Measurements from ENCODE around the gene ABCA2. TPM values are rescaled to one million over a fixed set of nuclear protein-coding genes. Genes with fewer than 3 reads are reported as not detected.

ABCA2 gene
- total RNA-seq, 2 experiments from 2014 or later = 4.1 to 4.7 TPM

Other genes with a start within 250 kb of the ABCA2 start
- 10 to 100 TPM; 38.1 to 39.6 TPM for gene TMEM141, start 236.9 kb downstream of the ABCA2 start, total RNA-seq
- under 1 TPM; 0.38 to 0.47 TPM for gene CCDC183, start 231.9 kb downstream of the ABCA2 start, total RNA-seq
- 10 to 100 TPM; 74.9 to 82.7 TPM for gene RABL6, start 220.3 kb downstream of the ABCA2 start, total RNA-seq
- 1 to 10 TPM; 1.7 to 2.0 TPM for gene AJM1, start 185.8 kb downstream of the ABCA2 start, total RNA-seq
- gene PHPT1, start 178.8 kb downstream of the ABCA2 start, total RNA-seq = 100 to 1,000 TPM; 110 to 116 TPM
- 10 to 100 TPM; 15.9 to 16.1 TPM for gene MAMDC4, start 175.9 kb downstream of the ABCA2 start, total RNA-seq
- gene EDF1, start 161.9 kb downstream of the ABCA2 start, total RNA-seq = 100 to 1,000 TPM; 259 to 288 TPM
- gene TRAF2, start 141.7 kb downstream of the ABCA2 start, total RNA-seq = 10 to 100 TPM; 39.7 to 41.8 TPM
- gene FBXW5, start 83.5 kb downstream of the ABCA2 start, total RNA-seq = 10 to 100 TPM; 44.0 to 47.8 TPM
- gene C8G, start 83.0 kb downstream of the ABCA2 start, total RNA-seq = under 1 TPM in 1 of 2 experiments, not detected in 1; 0.83 TPM
- gene LCN12, start 76.0 kb downstream of the ABCA2 start, total RNA-seq = 1 to 10 TPM; 1.1 to 1.9 TPM
- gene PTGDS, start 50.7 kb downstream of the ABCA2 start, total RNA-seq = not detected
- not detected for gene LCNL1, start 45.2 kb downstream of the ABCA2 start, total RNA-seq
- gene PAXX, start 35.8 kb downstream of the ABCA2 start, total RNA-seq = 10 to 100 TPM; 75.9 to 76.8 TPM
- gene CLIC3, start 31.7 kb downstream of the ABCA2 start, total RNA-seq = not detected
- gene FUT7, start 3.9 kb upstream of the ABCA2 start, total RNA-seq = not detected
- 10 to 100 TPM; 14.2 to 15.9 TPM for gene NPDC1, start 17.9 kb upstream of the ABCA2 start, total RNA-seq
- not detected for gene ENTPD2, start 25.8 kb upstream of the ABCA2 start, total RNA-seq
- 1 to 10 TPM; 3.8 to 3.9 TPM for gene SAPCD2, start 42.3 kb upstream of the ABCA2 start, total RNA-seq
- gene UAP1L1, start 49.3 kb upstream of the ABCA2 start, total RNA-seq = 1 to 10 TPM; 2.6 to 3.4 TPM
- 10 to 100 TPM; 18.7 to 18.9 TPM for gene MAN1B1, start 58.7 kb upstream of the ABCA2 start, total RNA-seq
- gene DPP7, start 86.5 kb upstream of the ABCA2 start, total RNA-seq = 100 to 1,000 TPM; 162 to 167 TPM
- gene GRIN1, start 110.9 kb upstream of the ABCA2 start, total RNA-seq = under 1 TPM in 1 of 2 experiments, not detected in 1; 0.35 TPM
- not detected for gene LRRC26, start 141.8 kb upstream of the ABCA2 start, total RNA-seq
- gene TMEM210, start 143.8 kb upstream of the ABCA2 start, total RNA-seq = not detected
- 10 to 100 TPM; 34.8 to 36.6 TPM for gene ANAPC2, start 160.3 kb upstream of the ABCA2 start, total RNA-seq
- gene SSNA1, start 160.4 kb upstream of the ABCA2 start, total RNA-seq = 10 to 100 TPM; 48.2 to 49.9 TPM
- gene TPRN, start 172.5 kb upstream of the ABCA2 start, total RNA-seq = 1 to 10 TPM; 2.1 to 2.6 TPM
- 10 to 100 TPM; 21.8 to 23.2 TPM for gene TMEM203, start 177.4 kb upstream of the ABCA2 start, total RNA-seq
- 10 to 100 TPM; 25.3 to 26.1 TPM for gene NDOR1, start 177.5 kb upstream of the ABCA2 start, total RNA-seq
- 1 to 10 TPM; 4.9 to 5.0 TPM for gene RNF208, start 194.0 kb upstream of the ABCA2 start, total RNA-seq
- under 1 TPM; 0.17 to 0.26 TPM for gene CYSRT1, start 196.9 kb upstream of the ABCA2 start, total RNA-seq
- gene RNF224, start 199.3 kb upstream of the ABCA2 start, total RNA-seq = not detected
- gene SLC34A3, start 202.7 kb upstream of the ABCA2 start, total RNA-seq = not detected
- 100 to 1,000 TPM; 193 to 196 TPM for gene TUBB4B, start 213.1 kb upstream of the ABCA2 start, total RNA-seq
- not detected for gene STPG3, start 223.0 kb upstream of the ABCA2 start, total RNA-seq
- 10 to 100 TPM; 47.0 to 47.1 TPM for gene NELFB, start 227.1 kb upstream of the ABCA2 start, total RNA-seq
- gene TOR4A, start 249.5 kb upstream of the ABCA2 start, total RNA-seq = 1 to 10 TPM in 1 of 2 experiments, under 1 TPM in 1; 0.93 to 1.1 TPM